CD4-positive, alpha-beta T cell (primary cell): Measurements from ENCODE around the gene FCHSD2. TPM values are rescaled to one million over a fixed set of nuclear protein-coding genes. Genes with fewer than 3 reads are reported as not detected.

ENCODE experiments used
- ATAC-seq: fragments of 200-7000 bp; cut with Tn5 transposase; one replicate; pipeline ENCODE4 v1.10.0; 2022; ENCODE audit warnings: mild to moderate bottlenecking; ENCODE audit not compliant: poor library complexity
- CTCF ChIA-PET: fragments of 350-600 bp; sonication (Branson Sonifier 250); formaldehyde crosslinking; loops from one replicate; lab custom pipeline; 2021; ENCODE audit warnings: antibody characterized with exemption, inconsistent platforms; lab: Charles Lee
- POLR2A ChIA-PET: fragments of 350-600 bp; sonication (Branson Sonifier 250); formaldehyde crosslinking; loops from one replicate; lab custom pipeline; 2021; ENCODE audit warnings: antibody characterized with exemption, inconsistent platforms; lab: Charles Lee
- DNase-seq, 14 experiments: peaks; one replicate each; pipeline ENCODE4 v3.0.0-alpha.2; 2013 to 2020; ENCODE audit warnings: mixed read lengths in 2 of 14
- H3K27ac ChIP-seq, 2 donors: one replicate each; pipeline versions ENCODE4 v1.5.1 to v1.7.0; 2013; ENCODE audit warnings: low read length in 2 of 2, low read depth in 1 of 2, mild to moderate bottlenecking in 1 of 2
- H3K27me3 ChIP-seq, 2 experiments: 1 replicate in 1 of 2; 2 replicates in 1 of 2; pipeline versions ENCODE4 v1.6.1 to v1.7.0; 2013; ENCODE audit warnings: low read length in 2 of 2, control low read depth in 1 of 2, mild to moderate bottlenecking in 1 of 2, moderate library complexity in 1 of 2; ENCODE audit not compliant: insufficient read depth in 2 of 2, control insufficient read depth in 1 of 2
- H3K36me3 ChIP-seq: one replicate; pipeline ENCODE4 v1.6.1; 2013; ENCODE audit warnings: low read length, control low read depth; ENCODE audit not compliant: insufficient read depth
- H3K4me1 ChIP-seq: one replicate; pipeline ENCODE4 v1.6.1; 2013; ENCODE audit warnings: low read length, control low read depth; ENCODE audit not compliant: insufficient read depth
- H3K4me3 ChIP-seq: one replicate; pipeline ENCODE4 v1.5.1; 2013; ENCODE audit warnings: mild to moderate bottlenecking, low read length, moderate library complexity
- H3K9me3 ChIP-seq, 2 experiments: 1 replicate in 1 of 2; 2 replicates in 1 of 2; pipeline versions ENCODE4 v1.6.1 to v1.7.0; 2013; ENCODE audit warnings: low read length in 2 of 2, mild to moderate bottlenecking in 2 of 2, control low read depth in 1 of 2, moderate library complexity in 1 of 2; ENCODE audit not compliant: control insufficient read depth in 1 of 2, insufficient read depth in 1 of 2
- H3K27ac Mint-ChIP-seq: one replicate; pipeline ENCODE4 v1.8.0; 2020; ENCODE audit warnings: mixed read lengths
- H3K27me3 Mint-ChIP-seq: one replicate; pipeline ENCODE4 v1.8.0; 2021; ENCODE audit warnings: mixed read lengths
- H3K36me3 Mint-ChIP-seq: one replicate; pipeline ENCODE4 v1.8.0; 2021; ENCODE audit warnings: low read depth, mixed read lengths
- H3K4me1 Mint-ChIP-seq: one replicate; pipeline ENCODE4 v1.8.0; 2021; ENCODE audit warnings: low read depth, mixed read lengths
- H3K4me3 Mint-ChIP-seq: one replicate; pipeline ENCODE4 v1.8.0; 2020; ENCODE audit warnings: mild to moderate bottlenecking, mixed read lengths
- H3K9me3 Mint-ChIP-seq: one replicate; pipeline ENCODE4 v1.8.0; 2020; ENCODE audit warnings: mixed read lengths
- CTCF ChIP-seq: fragments of 200-600 bp; IDR thresholded peaks from one replicate; pipeline ENCODE4 v1.8.0; 2022; ENCODE audit warnings: antibody characterized with exemption, mild to moderate bottlenecking
- intact Hi-C, 2 experiments: fragments of 100-400 bp; cut with DNase I in 1 of 2; cut with micrococcal nuclease in 1 of 2; formaldehyde crosslinking; loops; one replicate each; pipeline versions ENCODE4 v1.15.1 to v1.9.0; 2023 to 2025; cut with DNase I, micrococcal nuclease
- total RNA-seq, 174 experiments: library from RNA in 2 of 174; stranded (reverse) in 2 of 174; gene quantifications; one replicate each; pipeline ENCODE4 v1.2.3 and lab custom pipeline; 2021 to 2026

The FCHSD2 gene
- total RNA-seq, 2 experiments from 2014 or later, result 48.6 to 50.7 TPM

GRCh38 chr11:72932132-72932570 is 210.0 kb downstream of the FCHSD2 start:
- H3K27me3 ChIP-seq, result no peaks in the 10 kb centered on the region
- no peaks in the 10 kb centered on the region for H3K4me1 ChIP-seq
- no peak overlapping the region for H3K27ac ChIP-seq
- TF ChIP-seq CTCF, result no peak
- POLR2A ChIA-PET, result no interaction called here
- DNase-seq, result no peak
- no peaks in the 10 kb centered on the region for H3K9me3 ChIP-seq
- ATAC-seq, result no peak
- Mint-ChIP-seq H3K4me1 (no peaks in the 10 kb centered on the region), H3K27me3 (no peaks in the 10 kb centered on the region), H3K4me3 (no peak overlapping the region), H3K9me3 (no peaks in the 10 kb centered on the region), H3K36me3 (no peaks in the 10 kb centered on the region), H3K27ac (no peak overlapping the region)
- H3K36me3 ChIP-seq, result no peaks in the 10 kb centered on the region
- intact Hi-C loops, result no loop called here
- CTCF ChIA-PET, result no interaction called here
- no peak overlapping the region for H3K4me3 ChIP-seq

GRCh38 chr11:72930008-72930407 is 212.1 kb downstream of the FCHSD2 start:
- no peaks in the 10 kb centered on the region for H3K4me1 ChIP-seq
- no peaks in the 10 kb centered on the region for H3K9me3 ChIP-seq
- no peak overlapping the region for H3K27ac ChIP-seq
- DNase-seq, result no peak
- H3K4me3 ChIP-seq, result no peak overlapping the region
- no peaks in the 10 kb centered on the region for H3K36me3 Mint-ChIP-seq
- intact Hi-C loops, result no loop called here
- CTCF ChIA-PET, result no interaction called here
- peaks cover 4% of the 10 kb centered on the region for H3K4me1 Mint-ChIP-seq
- H3K27me3 ChIP-seq, result no peaks in the 10 kb centered on the region
- H3K36me3 ChIP-seq, result no peaks in the 10 kb centered on the region
- no peak overlapping the region for H3K4me3 Mint-ChIP-seq
- H3K9me3 Mint-ChIP-seq, result no peaks in the 10 kb centered on the region
- TF ChIP-seq CTCF, result no peak
- POLR2A ChIA-PET, result no interaction called here
- no peaks in the 10 kb centered on the region for H3K27me3 Mint-ChIP-seq
- no peak overlapping the region for H3K27ac Mint-ChIP-seq
- ATAC-seq, result no peak

- no peak overlapping the region for H3K27ac ChIP-seq
- no peak for TF ChIP-seq CTCF
- H3K4me3 ChIP-seq, result no peak overlapping the region
- H3K4me3 Mint-ChIP-seq, result no peak overlapping the region
- H3K27me3 Mint-ChIP-seq, result no peaks in the 10 kb centered on the region
- H3K36me3 ChIP-seq, result no peaks in the 10 kb centered on the region
- peaks cover 8% of the 10 kb centered on the region for H3K4me1 Mint-ChIP-seq
- ChIA-PET POLR2A (no interaction called here), CTCF (no interaction called here)
- no peaks in the 10 kb centered on the region for H3K36me3 Mint-ChIP-seq
- no peaks in the 10 kb centered on the region for H3K9me3 ChIP-seq
- DNase-seq, result no peak
- H3K4me1 ChIP-seq, result no peaks in the 10 kb centered on the region
- intact Hi-C loops, result no loop called here
- H3K27me3 ChIP-seq, result no peaks in the 10 kb centered on the region
- H3K27ac Mint-ChIP-seq, result no peak overlapping the region
- H3K9me3 Mint-ChIP-seq, result no peaks in the 10 kb centered on the region
- ATAC-seq, result no peak
Observed at GRCh38 chr11:72929256-72929655, 212.9 kb downstream of the FCHSD2 start.
